Endometrium (tissue), 2 donors: ENCODE data around the gene DBNDD2.

ENCODE experiments used
- FAIRE-seq: peaks from 2 replicates; lab custom pipeline; 2012; peaks lifted over from hg19 to GRCh38; lab: Jason Lieb, UNC
- donor health status: control.
- donor health status: control.

The DBNDD2 gene

GRCh38 chr20:45407783-45408645 lies at the start of gene DBNDD2:
Gene DBNDD2 (plus strand): TSS chr20:45408289. CDS start chr20:45408468, 179 bp downstream.
- no peak for FAIRE-seq

GRCh38 chr20:45359069-45359405 lies 49.1 kb upstream of the DBNDD2 start:
- no peak for FAIRE-seq

- FAIRE-seq = no peak
Measured at GRCh38 chr20:45359406-45360148, 48.5 kb upstream of the DBNDD2 start.

GRCh38 chr20:45361793-45362192 lies 46.3 kb upstream of the DBNDD2 start:
- FAIRE-seq = no peak

- FAIRE-seq = peak; percentile 84
Measured at GRCh38 chr20:45362804-45363610, 45.1 kb upstream of the DBNDD2 start, which contains the start of gene SYS1. Gene SYS1 (plus strand): TSS chr20:45363156. CDS start chr20:45363532, 376 bp downstream.

GRCh38 chr20:45363611-45364492 lies 44.2 kb upstream of the DBNDD2 start:
- no peak for FAIRE-seq

- no peak for FAIRE-seq
Measured at GRCh38 chr20:45365444-45365970, 42.6 kb upstream of the DBNDD2 start.

GRCh38 chr20:45366192-45366591 lies 41.9 kb upstream of the DBNDD2 start:
- no peak for FAIRE-seq

- FAIRE-seq = no peak
Measured at GRCh38 chr20:45366631-45367030, 41.5 kb upstream of the DBNDD2 start.

- no peak for FAIRE-seq
Measured at GRCh38 chr20:45367126-45367525, 41.0 kb upstream of the DBNDD2 start.

- FAIRE-seq = no peak
Measured at GRCh38 chr20:45368221-45368980, 39.7 kb upstream of the DBNDD2 start.

- no peak for FAIRE-seq
Measured at GRCh38 chr20:45370571-45371160, 37.4 kb upstream of the DBNDD2 start.

- FAIRE-seq = no peak
Measured at GRCh38 chr20:45372241-45372640, 35.8 kb upstream of the DBNDD2 start.

- FAIRE-seq = no peak
Measured at GRCh38 chr20:45372646-45373352, 35.3 kb upstream of the DBNDD2 start.

GRCh38 chr20:45373353-45374100 lies 34.6 kb upstream of the DBNDD2 start:
- no peak for FAIRE-seq

- no peak for FAIRE-seq
Measured at GRCh38 chr20:45374101-45374467, 34.0 kb upstream of the DBNDD2 start.

GRCh38 chr20:45374966-45375365 lies 33.1 kb upstream of the DBNDD2 start:
- no peak for FAIRE-seq

- FAIRE-seq = no peak
Measured at GRCh38 chr20:45377269-45377668, 30.8 kb upstream of the DBNDD2 start.

- no peak for FAIRE-seq
Measured at GRCh38 chr20:45378191-45378590, 29.9 kb upstream of the DBNDD2 start, which contains the start of gene TP53TG5. Gene TP53TG5 (minus strand): TSS chr20:45378325. CDS start chr20:45378236, 89 bp downstream.
